ENCODE results near the gene MEI4. TPM values are rescaled to one million over a fixed set of nuclear protein-coding genes. Genes with fewer than 3 reads are reported as not detected.

MEI4 gene
- polyA plus RNA-seq, 1 donor (not counting 4 experiments of a cell fraction or from before 2014, with no cell fraction given) = 0.01 TPM

DNA sequence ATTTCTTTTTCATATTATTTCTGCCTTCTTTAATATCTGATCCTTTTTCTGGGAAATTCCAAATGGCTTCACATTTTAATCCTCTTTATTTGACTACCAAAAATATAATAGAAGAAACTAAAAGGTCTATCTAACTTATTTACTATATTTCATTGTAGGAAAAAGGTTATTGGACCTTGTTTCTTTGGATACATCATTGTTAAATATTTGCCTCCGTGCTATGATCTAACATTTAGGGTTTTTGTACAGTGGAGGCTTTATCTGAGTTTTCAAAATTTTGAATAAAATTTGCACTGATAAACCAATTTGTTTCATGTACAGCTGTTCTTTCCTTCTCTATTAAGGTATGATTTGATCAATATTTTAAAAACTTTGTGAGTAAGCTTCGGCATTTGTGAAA, 109.5 kb downstream of the MEI4 start:
- Histone ChIP-seq H3K4me3 (ENCODE audit: control insufficient read depth in 2 of 3, extremely low read depth in 1 of 3, insufficient read depth in 2 of 3, low read depth in 1 of 3, low read length in 3 of 3) (no peak overlapping the region), H3K79me2 (ENCODE audit: control insufficient read depth, insufficient read depth, low read length) (no peaks in the 10 kb centered on the region), H3K27me3 (ENCODE audit: control insufficient read depth, extremely low read depth, insufficient read depth, low read length) (no peaks in the 10 kb centered on the region), H3K4me1 (ENCODE audit: control insufficient read depth, extremely low read depth, insufficient read depth, low read length) (no peaks in the 10 kb centered on the region), H3K27ac (ENCODE audit: control insufficient read depth, insufficient read depth, low read length) (no peak overlapping the region), H3K9ac (ENCODE audit: control insufficient read depth, extremely low read depth, insufficient read depth, low read length) (no peak overlapping the region), H3K36me3 (ENCODE audit: control insufficient read depth in 2 of 2, extremely low read depth in 1 of 2, insufficient read depth in 2 of 2, low read length in 2 of 2) (no peaks in the 10 kb centered on the region), H2AFZ (ENCODE audit: control insufficient read depth, low read length) (no peak overlapping the region), H3K4me2 (ENCODE audit: control insufficient read depth, extremely low read depth, insufficient read depth, low read depth, low read length) (no peak overlapping the region), H3K9me1 (ENCODE audit: control insufficient read depth, extremely low read depth, insufficient read depth, low read length) (no peaks in the 10 kb centered on the region), H4K20me1 (ENCODE audit: control insufficient read depth, extremely low read depth, insufficient read depth, low read length) (no peaks in the 10 kb centered on the region), H3K9me3 (ENCODE audit: control insufficient read depth, low read depth, low read length) (no peaks in the 10 kb centered on the region)
- dilution Hi-C loops (cut with MboI; ENCODE audit: extremely low pct_ligation_motif_present, low sequenced_read_pairs) = no loop called here
- no peak for TF ChIP-seq EZH2 (IDR thresholded peaks at IDR 0.05; ENCODE audit: low read length)
- TF ChIP-seq, protein P1, sequence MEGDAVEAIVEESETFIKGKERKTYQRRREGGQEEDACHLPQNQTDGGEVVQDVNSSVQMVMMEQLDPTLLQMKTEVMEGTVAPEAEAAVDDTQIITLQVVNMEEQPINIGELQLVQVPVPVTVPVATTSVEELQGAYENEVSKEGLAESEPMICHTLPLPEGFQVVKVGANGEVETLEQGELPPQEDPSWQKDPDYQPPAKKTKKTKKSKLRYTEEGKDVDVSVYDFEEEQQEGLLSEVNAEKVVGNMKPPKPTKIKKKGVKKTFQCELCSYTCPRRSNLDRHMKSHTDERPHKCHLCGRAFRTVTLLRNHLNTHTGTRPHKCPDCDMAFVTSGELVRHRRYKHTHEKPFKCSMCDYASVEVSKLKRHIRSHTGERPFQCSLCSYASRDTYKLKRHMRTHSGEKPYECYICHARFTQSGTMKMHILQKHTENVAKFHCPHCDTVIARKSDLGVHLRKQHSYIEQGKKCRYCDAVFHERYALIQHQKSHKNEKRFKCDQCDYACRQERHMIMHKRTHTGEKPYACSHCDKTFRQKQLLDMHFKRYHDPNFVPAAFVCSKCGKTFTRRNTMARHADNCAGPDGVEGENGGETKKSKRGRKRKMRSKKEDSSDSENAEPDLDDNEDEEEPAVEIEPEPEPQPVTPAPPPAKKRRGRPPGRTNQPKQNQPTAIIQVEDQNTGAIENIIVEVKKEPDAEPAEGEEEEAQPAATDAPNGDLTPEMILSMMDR (optimal IDR thresholded peaks at IDR 0.05 in 1 of 3, IDR thresholded peaks at IDR 0.05 in 1 of 3, conservative IDR thresholded peaks at IDR 0.05 in 1 of 3; ENCODE audit: extremely low read depth in 1 of 3, insufficient read depth in 2 of 3, low read length in 3 of 3) = no peak
- FAIRE-seq (no peak), DNase-seq (ENCODE audit: low read depth, low spot score) (no peak)

DNA sequence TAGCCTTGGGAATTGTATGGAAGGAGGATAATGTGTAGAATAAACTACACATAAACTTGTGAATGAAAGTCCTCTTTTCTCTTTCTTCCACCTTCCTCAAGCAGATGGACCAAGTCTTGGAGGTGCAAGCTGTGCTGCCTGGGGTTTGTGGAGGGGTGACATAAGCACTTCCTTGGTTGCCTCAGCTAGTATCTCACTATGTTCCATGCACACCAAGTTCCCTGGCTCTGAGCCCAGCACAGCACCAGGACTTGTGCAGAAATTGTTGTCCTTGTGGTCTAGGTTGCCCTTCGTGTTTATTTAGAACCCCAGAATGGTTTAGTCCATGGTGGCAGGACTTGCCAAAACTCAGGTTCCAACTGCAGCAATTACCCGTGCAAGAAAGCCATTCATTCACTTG, 110.3 kb downstream of the MEI4 start:
- no peak for DNase-seq (ENCODE audit: low read depth, low spot score)
- Histone ChIP-seq H3K9me1 (ENCODE audit: control insufficient read depth, extremely low read depth, insufficient read depth, low read length) (no peaks in the 10 kb centered on the region), H3K27me3 (ENCODE audit: control insufficient read depth, extremely low read depth, insufficient read depth, low read length) (no peaks in the 10 kb centered on the region), H3K36me3 (ENCODE audit: control insufficient read depth in 2 of 2, extremely low read depth in 1 of 2, insufficient read depth in 2 of 2, low read length in 2 of 2) (no peaks in the 10 kb centered on the region), H4K20me1 (ENCODE audit: control insufficient read depth, extremely low read depth, insufficient read depth, low read length) (no peaks in the 10 kb centered on the region), H3K4me3 (ENCODE audit: control insufficient read depth in 2 of 3, extremely low read depth in 1 of 3, insufficient read depth in 2 of 3, low read depth in 1 of 3, low read length in 3 of 3) (no peak overlapping the region), H3K9me3 (ENCODE audit: control insufficient read depth, low read depth, low read length) (no peaks in the 10 kb centered on the region), H3K4me2 (ENCODE audit: control insufficient read depth, extremely low read depth, insufficient read depth, low read depth, low read length) (no peak overlapping the region), H2AFZ (ENCODE audit: control insufficient read depth, low read length) (no peak overlapping the region), H3K27ac (ENCODE audit: control insufficient read depth, insufficient read depth, low read length) (no peak overlapping the region), H3K9ac (ENCODE audit: control insufficient read depth, extremely low read depth, insufficient read depth, low read length) (no peak overlapping the region), H3K79me2 (ENCODE audit: control insufficient read depth, insufficient read depth, low read length) (no peaks in the 10 kb centered on the region), H3K4me1 (ENCODE audit: control insufficient read depth, extremely low read depth, insufficient read depth, low read length) (no peaks in the 10 kb centered on the region)
- dilution Hi-C loops (cut with MboI; ENCODE audit: extremely low pct_ligation_motif_present, low sequenced_read_pairs) = no loop called here
- TF ChIP-seq EZH2 (IDR thresholded peaks at IDR 0.05; ENCODE audit: low read length) = no peak
- TF ChIP-seq, protein P1 (optimal IDR thresholded peaks at IDR 0.05 in 1 of 3, IDR thresholded peaks at IDR 0.05 in 1 of 3, conservative IDR thresholded peaks at IDR 0.05 in 1 of 3; ENCODE audit: extremely low read depth in 1 of 3, insufficient read depth in 2 of 3, low read length in 3 of 3) = no peak
- FAIRE-seq = no peak

Measured in keratinocyte (primary cell).